Bladder microvascular endothelial cell (primary cell): Measurements from ENCODE around the gene ANKRD61. TPM values are rescaled to one million over a fixed set of nuclear protein-coding genes. Genes with fewer than 3 reads are reported as not detected.

Source experiments
- total RNA-seq: library from RNA; depleted of rRNA; stranded (reverse); fragments of >200 nt; gene quantifications from 2 replicates; pipeline ENCODE4 v1.2.3, GENCODE V29; 2014

The ANKRD61 gene
- total RNA-seq, result 0.06 TPM in 1 of 2 replicates, not detected in the other

DNA sequence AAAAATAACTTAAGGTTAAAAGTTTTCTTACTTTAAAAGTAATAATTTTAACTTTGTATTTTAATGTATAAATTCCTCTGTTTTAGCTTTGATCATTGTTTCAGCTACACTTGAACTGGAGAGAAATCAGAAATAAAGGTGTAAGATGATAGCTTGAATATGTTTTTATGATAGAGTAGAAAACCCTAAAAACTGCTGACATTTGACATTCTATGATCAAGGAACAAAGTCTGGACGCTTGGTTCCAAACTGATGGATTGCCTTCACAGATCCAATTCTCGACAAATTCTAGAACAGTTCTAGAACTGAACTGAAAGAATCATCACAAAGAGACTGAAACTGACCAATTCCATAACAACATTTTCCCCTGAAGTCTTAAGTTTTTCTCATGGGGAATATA lies at the start of gene ANKRD61:
Gene ANKRD61 (plus strand): TSS at position 389 of the 400 bp plus-strand sequence. CDS start 0 bp downstream, at position 389.

GRCh38 chr7:6008668-6009611 lies 22.2 kb upstream of the ANKRD61 start, which contains the start of the genes AIMP2 and PMS2:
AIMP2 (plus strand) TSS chr7:6009272; CDS start chr7:6009364, 92 bp downstream.
PMS2 (minus strand) TSS chr7:6009049; CDS start chr7:6009019, 30 bp downstream.

Other genes with a start within 250 kb of the ANKRD61 start
- 17.2 and 42.5 TPM in 2 replicates for gene RNF216, start 249.7 kb upstream of the ANKRD61 start, total RNA-seq
- gene OCM, start 150.6 kb upstream of the ANKRD61 start, total RNA-seq, result not detected in 2 replicates
- 33.8 and 48.6 TPM in 2 replicates for gene CCZ1, start 132.6 kb upstream of the ANKRD61 start, total RNA-seq
- 0.57 and 0.65 TPM in 2 replicates for gene RSPH10B, start 60.7 kb upstream of the ANKRD61 start, total RNA-seq
- gene PMS2, start 22.3 kb upstream of the ANKRD61 start, total RNA-seq, result 13.8 and 18.9 TPM in 2 replicates
- 35.5 and 53.7 TPM in 2 replicates for gene AIMP2, start 22.1 kb upstream of the ANKRD61 start, total RNA-seq
- 27.4 and 83.4 TPM in 2 replicates for gene EIF2AK1, start 27.8 kb downstream of the ANKRD61 start, total RNA-seq
- 2.3 and 5.4 TPM in 2 replicates for gene USP42, start 73.6 kb downstream of the ANKRD61 start, total RNA-seq
- 9.6 and 33.6 TPM in 2 replicates for gene CYTH3, start 241.2 kb downstream of the ANKRD61 start, total RNA-seq